ENCODE measurements around the gene KANSL1. TPM values are rescaled to one million over a fixed set of nuclear protein-coding genes. Genes with fewer than 3 reads are reported as not detected.
A peak's percentile ranks its signal among the peaks of the same experiment; 100 is the strongest.

The KANSL1 gene
- total and polyA plus RNA-seq, 9 of the 15 experiments (the other 6 are each of a cell fraction or from before 2014, with no cell fraction given), result 3.6 to 55.4 (median 31.8) TPM

GRCh38 chr17:46128453-46128852 is 64.8 kb downstream of the KANSL1 start:
- TF ChIP-seq E2F1 (CRISPR knock-in tag; IDR thresholded peaks at IDR 0.05) (no peak), ZNF282 (CRISPR knock-in tag; IDR thresholded peaks at IDR 0.05) (0 out of 2 replicates have a peak, but pooled peaks have one; percentile 43), BRF2 (IDR thresholded peaks at IDR 0.05; ENCODE audit: borderline replicate concordance, insufficient read depth, insufficient read length) (no peak), ZBTB17 (CRISPR knock-in tag; IDR thresholded peaks at IDR 0.05) (no peak), MLLT1 (IDR thresholded peaks at IDR 0.05) (no peak), CHD4 (IDR thresholded peaks at IDR 0.05; ENCODE audit: insufficient read depth, insufficient replicate concordance, low read depth, low read length, poor library complexity, severe bottlenecking) (no peak), ZNF589 (CRISPR knock-in tag; IDR thresholded peaks at IDR 0.05; ENCODE audit: low read depth) (no peak), IRF2 (CRISPR knock-in tag; IDR thresholded peaks at IDR 0.05) (peak; percentile 18; the same call in 1 of the 2 replicates), PHTF2 (CRISPR knock-in tag; IDR thresholded peaks at IDR 0.05) (no peak)
- Histone ChIP-seq H3K27me3 (ENCODE audit: control insufficient read depth in 2 of 2, insufficient read depth in 2 of 2, low read length in 2 of 2) (no peaks in the 10 kb centered on the region), H3K79me2 (ENCODE audit: control insufficient read depth, insufficient read depth, low read length) (peaks cover 97% of the 10 kb centered on the region), H3K36me3 (ENCODE audit: control insufficient read depth, insufficient read depth, low read length) (peaks cover 23% of the 10 kb centered on the region), H3K4me3 (no peak overlapping the region), H3K9me1 (ENCODE audit: control insufficient read depth, insufficient read depth, low read length) (peaks cover 7% of the 10 kb centered on the region), H2AFZ (ENCODE audit: low read depth, low read length) (no peak overlapping the region), H3K9me3 (replicated peaks; ENCODE audit: control insufficient read depth, insufficient read depth, low read depth, low read length) (no peaks in the 10 kb centered on the region), H3K9ac (ENCODE audit: insufficient read depth in 1 of 2, low read depth in 2 of 2, low read length in 2 of 2) (no peak overlapping the region), H4K20me1 (replicated peaks; ENCODE audit: control insufficient read depth, insufficient read depth, low read length) (peaks cover 64% of the 10 kb centered on the region), H3K4me2 (ENCODE audit: insufficient read depth, low read length) (no peak overlapping the region), H3K27ac (ENCODE audit: extremely low read depth, low read depth, low read length) (no peak overlapping the region), H3K4me1 (replicated peaks in 1 of 2; ENCODE audit: control insufficient read depth in 2 of 2, insufficient read depth in 2 of 2, low read length in 2 of 2) (peaks cover 2 to 18% of the 10 kb centered on the region in 2 experiments; a peak in 3 of 5 replicates)
- WGBS (ENCODE audit: insufficient coverage, low coverage, missing lambda C conversion rate), result 86% methylated on average over 4 of the region's 4 CpGs
- no peak for ATAC-seq
- in situ Hi-C loops (cut with MboI), result loop anchor here (10.0 kb wide), 1 partner anchor 554 kb away; no protein-coding TSS in a partner anchor
- POLR2A ChIA-PET, result interaction anchor here (1.6 kb wide), 1 partner anchor 9 kb away, joined by 6 read pairs; no protein-coding TSS in a partner anchor
- CTCF ChIA-PET (ENCODE audit: low intra/inter-chr PET ratio), result no interaction called here
- no TSS peak for BruUV-seq (replicated peaks)
- intact Hi-C loops (cut with micrococcal nuclease), result no loop called here
- FAIRE-seq, result no peak
- no peak for DNase-seq (ENCODE audit: extremely low read depth in 1 of 4, low spot score in 3 of 4)

Measured in K562 (cell line).